Right cardiac atrium (tissue), 5 donors: ENCODE results near the gene TACO1. TPM values are rescaled to one million over a fixed set of nuclear protein-coding genes. Genes with fewer than 3 reads are reported as not detected.
A peak's percentile ranks its signal among the peaks of the same experiment; 100 is the strongest.

Source experiments
- ATAC-seq, 2 donors: fragments of 200-7000 bp; cut with Tn5 transposase; one replicate each; pipeline versions ENCODE4 v1.8.0 to v1.9.1; 2020; ENCODE audit warnings: moderate library complexity in 2 of 2, mild to moderate bottlenecking in 1 of 2
- DNase-seq, 3 donors: peaks; one replicate each; pipeline ENCODE4 v3.0.0-alpha.2; 2020
- H3K27ac ChIP-seq: one replicate; pipeline ENCODE4 v1.5.1; 2013; ENCODE audit warnings: mild to moderate bottlenecking, low read length, control low read depth, moderate library complexity
- H3K27me3 ChIP-seq: one replicate; pipeline ENCODE4 v1.6.1; 2013; ENCODE audit not compliant: control insufficient read depth, insufficient read depth
- H3K4me1 ChIP-seq: one replicate; pipeline ENCODE4 v1.6.1; 2013; ENCODE audit warnings: low read length; ENCODE audit not compliant: control insufficient read depth, insufficient read depth
- H3K4me3 ChIP-seq: one replicate; pipeline ENCODE4 v1.5.1; 2013; ENCODE audit warnings: low read length, control low read depth
- H3K9me3 ChIP-seq: one replicate; pipeline ENCODE4 v1.6.1; 2013; ENCODE audit warnings: low read length; ENCODE audit not compliant: control insufficient read depth
- WGBS: extraction: QIAGEN DNeasy Blood & Tissue Kit; methylation state at CpG from one replicate; pipeline ENCODE4 v1.1.7; 2013; 5-methylcytosine and 5-hydroxymethylcytosine counted together
- intact Hi-C, 4 donors: fragments of 100-400 bp; cut with DNase I; formaldehyde crosslinking; loops; one replicate each; pipeline versions ENCODE4 v1.11.0 to v1.14.0; 2022 to 2023
- polyA plus RNA-seq: library from polyadenylated mRNA; stranded (reverse); fragments of 200-250 nt; gene quantifications from one replicate; pipeline ENCODE4 v1.2.3, GENCODE V29; 2013
- total RNA-seq, 4 donors: library from RNA; stranded (reverse); fragmentation: NEBNext Ultra II Directional; extraction: Animal tissue kit (Norgen Biotek cat#: 25700); gene quantifications; one replicate each; pipeline ENCODE4 v1.2.1, GENCODE V29; 2021
- donor health status: healthy with polysubstance abuse.
- donor health status: DM: no; HTN: yes; CAD: no.
- donor health status: DM: no; HTN: no; CAD: no.
- donor health status: DM: no; HTN: yes; CAD: no; lungs with severe emphysema.
- donor health status: DM: yes; HTN: yes; CAD: no.

TACO1 gene
- total and polyA plus RNA-seq, 5 donors, result 28.5 to 47.0 (median 37.5) TPM

DNA sequence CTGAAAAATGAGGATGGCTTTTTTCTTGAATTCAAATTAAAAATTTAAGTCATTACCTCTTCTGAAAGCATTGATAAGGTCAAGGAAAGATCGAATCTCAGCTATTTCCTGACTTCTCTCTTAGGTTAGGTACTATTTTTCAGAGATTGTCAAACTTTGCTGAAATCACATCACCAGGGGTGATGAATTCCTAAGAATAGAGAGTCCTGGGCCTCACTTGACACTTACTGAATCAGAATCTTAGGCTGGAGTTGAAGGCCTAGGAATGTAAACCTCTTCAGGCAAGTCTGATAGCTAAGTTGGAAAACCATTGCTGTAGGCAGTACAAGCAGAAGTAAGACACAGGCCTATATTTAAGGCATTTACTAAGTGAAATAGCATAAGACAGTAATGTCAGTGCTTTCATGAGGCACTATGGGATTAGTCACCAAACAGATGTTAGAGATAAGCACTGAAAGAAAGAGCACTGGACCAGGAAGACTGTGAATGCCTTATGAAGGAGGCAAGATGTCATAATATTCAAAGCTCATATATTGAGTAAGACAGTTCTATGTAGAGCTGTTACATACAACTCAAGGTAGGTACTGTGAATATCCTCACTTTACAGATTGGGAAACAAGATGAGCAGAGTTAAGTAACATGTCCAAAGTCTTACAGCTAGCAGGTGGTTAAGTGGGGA lies 28.9 kb upstream of the TACO1 start:
- Histone ChIP-seq H3K9me3 (no peaks in the 10 kb centered on the region), H3K4me1 (no peaks in the 10 kb centered on the region), H3K27ac (no peak overlapping the region), H3K4me3 (no peak overlapping the region), H3K27me3 (no peaks in the 10 kb centered on the region)
- ATAC-seq (no peak), DNase-seq (no peak)
- 75% methylated on average over 1 of the region's 1 CpG for WGBS
- intact Hi-C loops, result no loop called here

DNA sequence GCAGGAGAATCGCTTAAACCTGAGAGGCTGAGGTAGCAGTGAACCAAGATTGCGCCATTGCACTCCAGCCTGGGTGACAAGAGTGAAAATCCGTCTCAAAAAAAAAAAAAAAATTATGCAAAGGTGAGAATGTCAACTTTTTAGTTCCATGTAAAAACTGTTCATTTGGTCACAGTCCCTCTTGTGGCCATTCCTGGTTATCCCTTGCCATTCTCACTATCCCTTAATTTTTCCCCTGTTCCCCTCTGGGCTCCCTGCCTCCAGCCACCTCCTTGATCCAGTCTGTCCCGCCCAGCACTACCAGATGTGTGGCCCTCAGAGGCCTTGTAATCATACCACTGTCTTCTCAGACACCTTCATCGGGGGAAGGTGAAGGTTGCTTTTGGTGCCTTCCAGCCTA lies 27.1 kb upstream of the TACO1 start:
- Histone ChIP-seq H3K27me3 (no peaks in the 10 kb centered on the region), H3K4me1 (no peaks in the 10 kb centered on the region), H3K9me3 (no peaks in the 10 kb centered on the region), H3K4me3 (no peak overlapping the region), H3K27ac (no peak overlapping the region)
- intact Hi-C loops, result no loop called here
- 86% methylated on average over 5 of the region's 5 CpGs for WGBS
- DNase-seq (no peak), ATAC-seq (no peak)

DNA sequence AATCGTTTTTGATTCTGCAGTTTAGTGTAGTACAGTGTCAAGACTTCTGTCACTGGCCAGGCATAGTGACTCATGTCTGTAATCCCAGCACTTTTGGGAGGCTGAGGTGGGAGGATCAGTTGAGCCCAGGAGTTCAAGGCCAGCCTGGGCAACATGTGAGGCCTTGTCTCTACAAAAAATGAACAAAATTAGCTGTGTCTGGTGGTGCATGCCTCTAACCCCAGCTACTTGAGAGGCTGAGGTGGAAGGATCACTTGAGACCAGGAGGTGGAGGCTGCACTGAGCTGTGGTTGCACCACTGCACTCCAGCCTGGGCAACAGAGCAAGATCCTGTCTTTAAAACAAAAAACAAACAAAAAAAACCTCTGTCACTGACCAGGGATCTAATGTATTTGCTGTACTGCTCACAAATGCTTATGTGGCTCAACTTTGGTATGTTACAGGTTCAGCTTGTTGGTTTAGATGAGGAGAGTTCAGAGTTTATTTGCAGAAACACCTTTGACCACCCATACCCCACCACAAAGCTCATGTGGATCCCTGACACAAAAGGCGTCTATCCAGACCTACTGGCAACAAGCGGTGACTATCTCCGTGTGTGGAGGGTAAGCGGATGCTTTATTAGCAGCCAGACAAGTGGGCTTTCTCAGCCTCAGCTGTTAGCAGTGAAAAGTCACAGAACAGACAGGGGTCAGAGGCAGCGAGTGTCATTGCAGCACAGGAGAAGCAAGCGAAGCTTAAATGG lies 22.5 kb upstream of the TACO1 start:
- Histone ChIP-seq H3K27ac (no peak overlapping the region), H3K4me3 (no peak overlapping the region), H3K9me3 (no peaks in the 10 kb centered on the region), H3K4me1 (no peaks in the 10 kb centered on the region), H3K27me3 (no peaks in the 10 kb centered on the region)
- ATAC-seq, result peak in 1 of 2 donors; percentile 34
- no peak for DNase-seq
- 58% methylated on average over 7 of the region's 7 CpGs for WGBS
- intact Hi-C loops, result no loop called here

DNA sequence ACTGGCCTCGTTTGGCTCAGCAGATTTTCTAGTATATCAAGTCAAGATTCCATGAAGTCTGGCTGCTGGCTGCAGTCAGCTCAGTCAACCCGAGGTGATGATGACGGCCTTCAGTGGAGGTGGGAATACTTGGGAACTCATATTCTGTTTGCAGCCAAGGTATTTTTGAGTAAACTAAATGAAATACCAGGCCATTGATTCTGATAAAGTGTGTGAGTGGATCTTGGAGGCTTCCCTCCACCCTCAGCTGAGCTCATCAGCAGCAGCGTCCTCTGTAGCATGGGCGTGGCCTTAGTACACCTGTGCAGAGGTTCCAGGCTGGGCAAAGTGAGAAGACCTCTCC lies 22.0 kb upstream of the TACO1 start:
- 65% methylated on average over 5 of the region's 5 CpGs for WGBS
- no peak overlapping the region for H3K4me3 ChIP-seq
- no peaks in the 10 kb centered on the region for H3K9me3 ChIP-seq
- ATAC-seq (no peak), DNase-seq (no peak)
- no peaks in the 10 kb centered on the region for H3K27me3 ChIP-seq
- H3K27ac ChIP-seq, result no peak overlapping the region
- intact Hi-C loops, result no loop called here
- H3K4me1 ChIP-seq, result no peaks in the 10 kb centered on the region

DNA sequence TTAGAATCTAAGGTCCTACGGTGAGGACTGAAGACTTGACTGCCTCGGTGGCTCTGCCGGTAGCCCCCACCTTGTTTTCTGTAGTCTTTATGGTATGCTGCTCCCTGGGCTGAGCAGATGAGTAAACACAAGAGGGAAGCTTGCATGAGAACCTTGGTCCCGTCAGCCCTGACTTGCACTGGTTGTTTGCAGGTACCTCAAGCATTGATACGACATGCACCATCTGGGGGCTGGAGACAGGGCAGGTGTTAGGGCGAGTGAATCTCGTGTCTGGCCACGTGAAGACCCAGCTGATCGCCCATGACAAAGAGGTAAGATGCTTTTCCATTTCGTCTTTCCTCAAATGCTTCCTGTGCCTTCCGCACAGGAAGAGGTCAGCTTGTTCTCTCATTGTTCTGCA lies 21.1 kb upstream of the TACO1 start:
- no peaks in the 10 kb centered on the region for H3K9me3 ChIP-seq
- DNase-seq (no peak), ATAC-seq (peak in 1 of 2 donors; percentile 33)
- no peak overlapping the region for H3K4me3 ChIP-seq
- no peak overlapping the region for H3K27ac ChIP-seq
- intact Hi-C loops, result no loop called here
- no peaks in the 10 kb centered on the region for H3K4me1 ChIP-seq
- no peaks in the 10 kb centered on the region for H3K27me3 ChIP-seq
- WGBS, result 69% methylated on average over 11 of the region's 11 CpGs

DNA sequence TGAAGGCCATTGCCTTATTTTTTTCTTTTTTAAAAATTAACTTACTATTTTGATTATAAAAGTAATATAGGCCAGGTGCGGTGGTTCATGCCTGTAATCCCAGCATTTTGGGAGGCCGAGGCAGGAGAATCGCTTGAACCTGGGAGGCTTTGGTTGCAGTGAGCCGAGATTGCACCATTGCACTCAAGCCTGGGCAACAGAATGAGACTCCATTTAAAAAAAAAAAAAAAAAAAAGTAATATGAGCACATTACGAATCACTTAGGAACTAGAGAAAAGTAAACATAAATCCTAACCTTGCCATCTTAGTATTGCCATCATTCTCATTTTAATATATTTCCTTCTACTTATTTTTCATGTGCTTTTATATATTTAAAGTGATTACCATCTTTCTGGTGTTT lies 12.9 kb upstream of the TACO1 start:
- Histone ChIP-seq H3K27me3 (no peaks in the 10 kb centered on the region), H3K27ac (no peak overlapping the region), H3K9me3 (no peaks in the 10 kb centered on the region), H3K4me1 (no peaks in the 10 kb centered on the region), H3K4me3 (no peak overlapping the region)
- intact Hi-C loops, result no loop called here
- ATAC-seq (no peak), DNase-seq (no peak)
- WGBS, result 96% methylated on average over 5 of the region's 5 CpGs

DNA sequence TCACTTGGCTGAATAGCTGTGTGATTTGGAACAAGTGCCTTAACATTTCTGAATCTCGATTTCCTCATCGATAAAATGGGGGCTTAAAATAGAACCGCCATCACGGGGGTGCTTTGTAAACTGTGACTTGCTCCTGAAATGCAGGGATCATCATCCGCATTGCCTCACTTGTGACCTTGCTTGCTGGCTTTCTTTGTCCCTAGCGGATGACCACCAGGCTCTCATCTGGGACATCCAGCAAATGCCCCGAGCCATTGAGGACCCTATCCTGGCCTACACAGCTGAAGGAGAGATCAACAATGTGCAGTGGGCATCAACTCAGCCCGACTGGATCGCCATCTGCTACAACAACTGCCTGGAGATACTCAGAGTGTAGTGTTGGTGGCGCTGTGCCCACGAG lies 11.9 kb upstream of the TACO1 start:
- ATAC-seq, result no peak
- H3K4me3 ChIP-seq, result no peak overlapping the region
- DNase-seq, result no peak
- no peaks in the 10 kb centered on the region for H3K27me3 ChIP-seq
- H3K27ac ChIP-seq, result no peak overlapping the region
- no peaks in the 10 kb centered on the region for H3K9me3 ChIP-seq
- intact Hi-C loops, result no loop called here
- WGBS, result 87% methylated on average over 11 of the region's 11 CpGs
- H3K4me1 ChIP-seq, result no peaks in the 10 kb centered on the region

DNA sequence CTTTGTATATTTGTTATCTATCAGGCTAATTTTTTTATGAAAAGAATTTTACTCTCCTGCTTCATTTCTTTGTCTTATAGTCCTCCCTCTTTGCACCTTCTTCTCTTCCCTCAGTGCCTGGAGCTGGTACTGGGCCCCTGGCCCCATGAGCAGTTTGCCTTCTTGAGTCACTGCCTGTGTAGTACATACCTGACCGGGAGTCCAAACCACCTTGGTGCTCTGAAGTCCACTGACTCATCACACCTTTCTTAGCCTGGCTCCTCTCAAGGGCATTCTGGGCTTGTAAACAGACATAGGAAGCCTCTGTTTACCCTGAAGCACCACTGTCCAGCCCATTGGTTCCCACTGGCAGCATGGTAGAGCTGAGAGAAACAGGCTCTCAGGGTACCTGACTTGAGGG lies 11.0 kb upstream of the TACO1 start:
- intact Hi-C loops, result no loop called here
- H3K27ac ChIP-seq, result no peak overlapping the region
- no peaks in the 10 kb centered on the region for H3K27me3 ChIP-seq
- H3K4me3 ChIP-seq, result no peak overlapping the region
- H3K4me1 ChIP-seq, result no peaks in the 10 kb centered on the region
- 89% methylated on average over 1 of the region's 1 CpG for WGBS
- H3K9me3 ChIP-seq, result no peaks in the 10 kb centered on the region
- ATAC-seq, result no peak
- DNase-seq, result no peak

DNA sequence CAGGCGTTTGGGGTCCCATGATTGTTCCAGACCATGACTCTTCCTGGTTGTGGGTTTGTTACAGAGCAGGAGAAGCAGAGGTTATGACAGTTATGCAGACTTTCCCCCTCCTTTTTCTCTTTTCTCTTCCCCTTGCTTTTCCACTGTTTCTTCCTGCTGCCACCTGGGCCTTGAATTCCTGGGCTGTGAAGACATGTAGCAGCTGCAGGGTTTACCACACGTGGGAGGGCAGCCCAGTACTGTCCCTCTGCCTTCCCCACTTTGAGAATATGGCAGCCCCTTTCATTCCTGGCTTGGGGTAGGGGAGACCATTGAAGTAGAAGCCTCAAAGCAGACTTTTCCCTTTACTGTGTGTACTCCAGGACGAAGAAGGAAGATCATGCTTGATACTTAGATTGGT lies 7.9 kb upstream of the TACO1 start:
- WGBS, result 81% methylated on average over 3 of the region's 3 CpGs
- no peak overlapping the region for H3K4me3 ChIP-seq
- ATAC-seq (no peak), DNase-seq (no peak)
- no peaks in the 10 kb centered on the region for H3K4me1 ChIP-seq
- H3K27ac ChIP-seq, result no peak overlapping the region
- intact Hi-C loops, result no loop called here
- no peaks in the 10 kb centered on the region for H3K9me3 ChIP-seq
- H3K27me3 ChIP-seq, result no peaks in the 10 kb centered on the region

DNA sequence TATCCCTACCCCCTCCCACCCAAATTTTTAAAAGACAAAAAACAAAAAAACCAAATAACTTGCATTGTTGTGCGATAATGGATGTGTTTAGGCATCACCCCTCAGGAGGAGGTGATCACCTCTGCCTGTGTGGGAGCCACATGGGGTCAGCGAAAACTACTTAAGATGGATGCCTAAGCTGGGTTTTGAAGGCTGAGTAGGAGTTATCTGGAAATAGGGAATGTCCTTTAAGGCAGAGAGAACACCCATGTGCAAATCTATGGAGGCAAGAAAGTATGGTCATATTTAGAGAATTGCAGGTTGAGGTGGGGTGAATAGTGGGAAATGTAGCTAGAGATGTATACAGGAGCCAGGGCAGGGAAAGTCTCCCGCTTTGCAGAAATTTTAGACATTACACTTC lies 5.6 kb upstream of the TACO1 start:
- H3K27me3 ChIP-seq, result no peaks in the 10 kb centered on the region
- no peaks in the 10 kb centered on the region for H3K4me1 ChIP-seq
- no peaks in the 10 kb centered on the region for H3K9me3 ChIP-seq
- 99% methylated on average over 3 of the region's 3 CpGs for WGBS
- H3K4me3 ChIP-seq, result no peak overlapping the region
- intact Hi-C loops, result no loop called here
- DNase-seq (no peak), ATAC-seq (no peak)
- H3K27ac ChIP-seq, result no peak overlapping the region

DNA sequence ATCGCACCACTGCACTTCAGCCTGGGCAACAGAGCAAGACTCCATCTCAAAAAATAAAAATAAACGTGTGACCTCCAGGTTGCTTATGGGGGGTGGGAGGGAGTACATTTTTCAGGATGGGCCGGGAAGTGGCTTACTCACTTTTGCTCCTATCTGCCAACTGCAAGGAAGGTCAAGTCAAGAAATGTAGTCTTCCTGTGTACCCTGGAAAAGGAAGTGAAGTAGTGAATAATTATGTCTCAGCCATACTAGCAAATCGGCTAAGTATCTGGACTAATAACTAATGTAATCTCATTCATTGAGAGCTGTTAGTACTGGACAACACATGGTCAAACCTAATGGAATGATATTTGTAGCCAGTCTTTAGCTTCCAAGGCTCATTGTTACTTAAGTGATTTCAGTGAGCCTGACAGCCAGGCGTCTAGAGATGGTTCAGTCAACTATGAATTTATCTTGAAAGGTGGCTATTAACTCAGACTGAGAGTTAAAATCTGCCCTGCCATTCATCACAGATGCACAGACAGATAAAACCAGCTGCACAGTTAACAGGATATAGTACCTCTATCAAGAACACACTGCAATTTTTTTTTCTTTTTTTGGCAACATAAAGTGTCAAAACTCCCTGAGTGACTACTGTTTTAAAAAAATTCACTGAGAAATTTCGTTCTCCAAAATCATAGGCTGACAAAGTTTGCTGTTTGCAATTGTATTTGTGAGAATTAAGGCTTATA lies 3.7 kb upstream of the TACO1 start:
- ATAC-seq (no peak), DNase-seq (no peak)
- Histone ChIP-seq H3K9me3 (no peaks in the 10 kb centered on the region), H3K27me3 (no peaks in the 10 kb centered on the region), H3K27ac (no peak overlapping the region), H3K4me1 (no peaks in the 10 kb centered on the region), H3K4me3 (no peak overlapping the region)
- intact Hi-C loops, result no loop called here
- 59% methylated on average over 6 of the region's 6 CpGs for WGBS
